Measurements from ENCODE around the gene TGFBR1.

TGFBR1 gene

DNA sequence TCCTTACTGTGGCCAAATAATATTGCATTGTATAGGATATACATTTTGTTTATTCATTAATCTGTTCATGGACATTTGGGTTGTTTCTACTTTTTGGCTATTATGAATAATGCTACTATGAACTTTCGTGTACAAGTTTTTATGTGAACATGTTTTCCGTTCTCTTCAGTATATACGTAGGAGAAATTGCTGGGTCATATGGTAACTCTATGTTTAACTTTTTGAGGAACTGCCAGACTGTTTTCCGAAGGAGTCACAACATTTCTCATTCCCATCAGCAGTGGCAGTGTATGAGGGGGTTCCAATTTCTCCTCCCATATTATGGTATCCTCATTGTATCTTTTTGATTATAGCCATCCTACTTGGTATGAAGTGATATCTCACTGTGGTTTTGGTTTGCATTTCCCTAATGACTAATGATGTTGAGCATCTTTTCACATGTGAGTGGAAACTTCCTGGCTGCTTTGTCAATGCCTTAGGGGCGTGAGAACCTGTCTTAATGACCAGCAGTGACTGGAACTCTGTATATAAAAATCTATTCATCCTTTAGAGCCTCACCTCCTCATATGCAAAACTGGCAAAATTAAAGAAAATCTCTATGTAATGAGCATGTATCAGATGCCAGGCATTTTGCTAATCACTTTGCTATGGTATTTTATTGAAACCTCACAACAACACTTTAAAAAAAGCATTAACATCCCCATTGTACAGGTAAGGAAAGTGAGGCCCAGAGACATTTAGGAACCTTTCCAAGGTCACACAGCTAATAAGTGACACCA lies 47.8 kb upstream of the TGFBR1 start:
- H3K36me3 ChIP-seq (ENCODE audit: insufficient read depth, low read length): no peaks in the 10 kb centered on the region
- TF ChIP-seq, protein P1, sequence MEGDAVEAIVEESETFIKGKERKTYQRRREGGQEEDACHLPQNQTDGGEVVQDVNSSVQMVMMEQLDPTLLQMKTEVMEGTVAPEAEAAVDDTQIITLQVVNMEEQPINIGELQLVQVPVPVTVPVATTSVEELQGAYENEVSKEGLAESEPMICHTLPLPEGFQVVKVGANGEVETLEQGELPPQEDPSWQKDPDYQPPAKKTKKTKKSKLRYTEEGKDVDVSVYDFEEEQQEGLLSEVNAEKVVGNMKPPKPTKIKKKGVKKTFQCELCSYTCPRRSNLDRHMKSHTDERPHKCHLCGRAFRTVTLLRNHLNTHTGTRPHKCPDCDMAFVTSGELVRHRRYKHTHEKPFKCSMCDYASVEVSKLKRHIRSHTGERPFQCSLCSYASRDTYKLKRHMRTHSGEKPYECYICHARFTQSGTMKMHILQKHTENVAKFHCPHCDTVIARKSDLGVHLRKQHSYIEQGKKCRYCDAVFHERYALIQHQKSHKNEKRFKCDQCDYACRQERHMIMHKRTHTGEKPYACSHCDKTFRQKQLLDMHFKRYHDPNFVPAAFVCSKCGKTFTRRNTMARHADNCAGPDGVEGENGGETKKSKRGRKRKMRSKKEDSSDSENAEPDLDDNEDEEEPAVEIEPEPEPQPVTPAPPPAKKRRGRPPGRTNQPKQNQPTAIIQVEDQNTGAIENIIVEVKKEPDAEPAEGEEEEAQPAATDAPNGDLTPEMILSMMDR (conservative IDR thresholded peaks at IDR 0.05; ENCODE audit: low read length): no peak
- no peak for TF ChIP-seq EZH2phosphoT487 (IDR thresholded peaks at IDR 0.05; ENCODE audit: borderline replicate concordance)
- H4K20me1 ChIP-seq (ENCODE audit: insufficient read depth, low read length, poor library complexity, severe bottlenecking): no peaks in the 10 kb centered on the region
- H3K4me2 ChIP-seq (ENCODE audit: low read depth, low read length, poor library complexity, severe bottlenecking): peak overlapping the region; percentile 90
- H2AFZ ChIP-seq (ENCODE audit: low read length): no peak overlapping the region
- H3K4me1 ChIP-seq (ENCODE audit: insufficient read depth, low read length, poor library complexity, severe bottlenecking): peaks cover 83% of the 10 kb centered on the region
- H3K4me3 ChIP-seq (ENCODE audit: low read length, poor library complexity, severe bottlenecking): peak overlapping the region; percentile 72
- H3F3A ChIP-seq (ENCODE audit: low read depth): peaks cover 20% of the 10 kb centered on the region
- H3K9ac ChIP-seq (ENCODE audit: low read depth, low read length, poor library complexity, severe bottlenecking): peak overlapping the region; percentile 79
- H3K9me3 ChIP-seq (ENCODE audit: insufficient read depth, low read depth, low read length): no peaks in the 10 kb centered on the region
- H3K9me2 ChIP-seq (replicated peaks; ENCODE audit: low read depth, low read length): no peaks in the 10 kb centered on the region
- H3K79me2 ChIP-seq (ENCODE audit: insufficient read depth, low read length): no peaks in the 10 kb centered on the region
- H3K27me3 ChIP-seq (ENCODE audit: insufficient read depth, low read length, poor library complexity, severe bottlenecking): no peaks in the 10 kb centered on the region

DNA sequence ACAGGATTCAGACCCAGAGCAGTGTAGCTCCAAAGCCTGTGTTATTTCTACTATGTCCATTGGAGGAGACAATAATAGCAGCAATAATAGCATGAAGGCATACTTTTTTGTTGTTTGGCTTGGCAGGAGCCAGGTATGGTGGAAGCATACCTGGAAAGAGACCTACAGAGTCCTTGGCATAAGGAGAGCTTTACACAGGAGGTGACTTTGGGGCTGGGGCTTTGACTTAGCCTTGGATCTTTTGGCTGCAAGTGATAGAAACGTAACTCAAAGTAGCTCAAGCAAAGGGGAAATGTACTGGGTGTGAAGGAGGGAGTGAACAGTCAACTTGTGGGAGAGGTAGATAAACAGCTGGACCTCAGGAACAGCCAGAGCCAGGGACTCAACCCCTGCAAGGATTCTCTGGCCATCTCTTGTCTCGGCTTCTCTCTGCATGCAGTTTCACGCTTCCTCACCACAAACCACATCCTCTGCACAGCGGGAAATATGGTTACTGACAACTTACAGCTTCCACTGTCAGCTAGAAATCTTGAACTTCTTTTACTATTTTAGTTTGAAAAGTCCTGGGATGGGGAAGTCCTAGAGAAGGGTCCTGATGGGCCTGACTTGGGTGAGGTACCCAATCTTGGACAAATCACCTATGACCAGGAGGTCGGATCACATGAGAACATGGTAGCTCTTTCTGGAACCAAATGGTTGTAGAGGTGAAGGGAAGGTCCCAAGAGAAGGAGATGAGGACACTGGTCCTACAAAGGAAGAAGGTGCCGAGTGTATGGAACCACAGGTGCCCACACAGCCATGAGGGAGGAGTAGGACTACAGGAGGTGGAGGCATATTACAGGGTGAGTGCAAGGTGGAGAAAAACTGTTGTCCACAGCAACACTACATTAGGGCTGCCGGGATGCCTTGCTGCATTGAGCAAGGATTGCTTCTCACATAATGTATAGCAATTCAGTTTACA lies 47.0 kb upstream of the TGFBR1 start:
- peak overlapping the region; percentile 90 for H3K4me2 ChIP-seq (ENCODE audit: low read depth, low read length, poor library complexity, severe bottlenecking)
- no peaks in the 10 kb centered on the region for H3K9me3 ChIP-seq (ENCODE audit: insufficient read depth, low read depth, low read length)
- H3K9me2 ChIP-seq (replicated peaks; ENCODE audit: low read depth, low read length): no peaks in the 10 kb centered on the region
- no peak for TF ChIP-seq EZH2phosphoT487 (IDR thresholded peaks at IDR 0.05; ENCODE audit: borderline replicate concordance)
- TF ChIP-seq, protein P1 (conservative IDR thresholded peaks at IDR 0.05; ENCODE audit: low read length): no peak
- H3K36me3 ChIP-seq (ENCODE audit: insufficient read depth, low read length): no peaks in the 10 kb centered on the region
- peak overlapping the region; percentile 79 for H3K9ac ChIP-seq (ENCODE audit: low read depth, low read length, poor library complexity, severe bottlenecking)
- H3F3A ChIP-seq (ENCODE audit: low read depth): peaks cover 20% of the 10 kb centered on the region
- H2AFZ ChIP-seq (ENCODE audit: low read length): no peak overlapping the region
- no peaks in the 10 kb centered on the region for H3K27me3 ChIP-seq (ENCODE audit: insufficient read depth, low read length, poor library complexity, severe bottlenecking)
- peak overlapping the region; percentile 72 for H3K4me3 ChIP-seq (ENCODE audit: low read length, poor library complexity, severe bottlenecking)
- peaks cover 81% of the 10 kb centered on the region for H3K4me1 ChIP-seq (ENCODE audit: insufficient read depth, low read length, poor library complexity, severe bottlenecking)
- no peaks in the 10 kb centered on the region for H4K20me1 ChIP-seq (ENCODE audit: insufficient read depth, low read length, poor library complexity, severe bottlenecking)
- H3K79me2 ChIP-seq (ENCODE audit: insufficient read depth, low read length): no peaks in the 10 kb centered on the region

DNA sequence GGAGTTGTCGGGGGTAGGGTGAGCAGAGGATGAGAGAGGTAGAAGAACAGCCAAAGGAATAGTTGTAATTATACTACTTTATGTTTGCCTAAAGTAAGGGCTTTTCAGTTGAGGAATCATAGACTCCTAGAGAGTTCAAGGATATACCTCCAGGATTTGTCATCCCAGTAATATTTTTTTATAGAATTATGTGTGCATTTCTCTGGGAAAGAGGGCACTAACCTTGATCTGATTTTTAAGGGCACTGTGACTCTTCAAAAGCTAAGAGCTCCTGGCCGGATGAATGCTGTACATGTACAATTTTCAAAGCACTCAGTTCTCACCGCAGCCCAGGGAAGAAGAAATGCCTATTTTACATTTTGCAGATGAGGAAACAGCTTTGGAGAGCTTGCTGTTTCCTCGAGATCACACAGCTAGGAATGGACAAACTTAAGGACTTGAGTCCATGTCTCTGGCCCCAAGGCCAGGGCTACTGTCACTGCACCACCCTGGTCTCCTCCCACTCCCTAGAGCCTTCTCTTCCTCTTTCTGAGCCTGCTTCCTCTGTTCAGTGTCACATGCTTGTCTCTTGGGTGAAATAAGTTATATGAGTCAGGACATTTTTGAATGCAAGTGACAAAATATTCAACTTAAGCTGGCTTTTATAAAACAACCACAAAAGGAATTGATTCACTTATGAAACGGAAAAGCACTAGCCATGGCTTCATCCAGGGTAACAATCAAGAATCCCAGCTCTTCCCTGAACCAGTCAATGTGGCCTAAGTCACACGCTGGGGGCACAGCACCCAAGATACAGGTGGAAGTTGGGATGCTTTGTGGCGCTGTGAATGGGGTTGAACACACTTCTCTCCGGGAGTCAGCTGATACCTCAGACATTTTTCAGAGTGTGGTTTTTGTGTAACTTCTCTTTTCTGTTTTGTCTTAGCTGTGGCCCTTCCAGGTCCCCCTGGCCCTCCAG lies 45.7 kb upstream of the TGFBR1 start:
- Histone ChIP-seq H2AFZ (ENCODE audit: low read length) (peak overlapping the region; percentile 44; the same call in 1 of the 2 replicates), H3K4me1 (ENCODE audit: insufficient read depth, low read length, poor library complexity, severe bottlenecking) (peaks cover 76% of the 10 kb centered on the region), H3F3A (ENCODE audit: low read depth) (peaks cover 20% of the 10 kb centered on the region), H3K79me2 (ENCODE audit: insufficient read depth, low read length) (no peaks in the 10 kb centered on the region), H3K9me2 (replicated peaks; ENCODE audit: low read depth, low read length) (no peaks in the 10 kb centered on the region), H3K9me3 (ENCODE audit: insufficient read depth, low read depth, low read length) (no peaks in the 10 kb centered on the region), H3K36me3 (ENCODE audit: insufficient read depth, low read length) (no peaks in the 10 kb centered on the region), H3K4me3 (ENCODE audit: low read length, poor library complexity, severe bottlenecking) (peak overlapping the region; percentile 72), H3K9ac (ENCODE audit: low read depth, low read length, poor library complexity, severe bottlenecking) (peak overlapping the region; percentile 79), H3K27me3 (ENCODE audit: insufficient read depth, low read length, poor library complexity, severe bottlenecking) (no peaks in the 10 kb centered on the region), H4K20me1 (ENCODE audit: insufficient read depth, low read length, poor library complexity, severe bottlenecking) (no peaks in the 10 kb centered on the region), H3K4me2 (ENCODE audit: low read depth, low read length, poor library complexity, severe bottlenecking) (peak overlapping the region; percentile 90)
- TF ChIP-seq, protein P1 (conservative IDR thresholded peaks at IDR 0.05; ENCODE audit: low read length): no peak
- TF ChIP-seq EZH2phosphoT487 (IDR thresholded peaks at IDR 0.05; ENCODE audit: borderline replicate concordance): no peak

Data from Loucy (cell line).